Coronary artery (tissue), 2 donors: ENCODE data around the gene ITM2C.

Experiments used
- DNase-seq: peaks from one replicate; pipeline ENCODE4 v3.0.0-alpha.2; 2017; ENCODE audit warnings: low spot score
- H3K27ac ChIP-seq, 2 donors: fragments of 200-600 bp; sonication (generic); one replicate each; pipeline ENCODE4 v1.5.1; 2016 to 2019
- H3K4me3 ChIP-seq: fragments of 200-600 bp; sonication (generic); 2 replicates; pipeline ENCODE4 v1.5.1; 2016; ENCODE audit warnings: mild to moderate bottlenecking, moderate library complexity
- CTCF ChIP-seq: fragments of 200-600 bp; sonication (generic); IDR thresholded peaks from one replicate; pipeline ENCODE4 v1.5.1; 2019; ENCODE audit warnings: antibody characterized with exemption

Gene ITM2C

GRCh38 chr2:230823264-230823964 lies 41.3 kb upstream of the ITM2C start:
- no peak overlapping the region for H3K4me3 ChIP-seq
- no peak overlapping the region for H3K27ac ChIP-seq
- no peak for DNase-seq
- no peak for TF ChIP-seq CTCF

DNA sequence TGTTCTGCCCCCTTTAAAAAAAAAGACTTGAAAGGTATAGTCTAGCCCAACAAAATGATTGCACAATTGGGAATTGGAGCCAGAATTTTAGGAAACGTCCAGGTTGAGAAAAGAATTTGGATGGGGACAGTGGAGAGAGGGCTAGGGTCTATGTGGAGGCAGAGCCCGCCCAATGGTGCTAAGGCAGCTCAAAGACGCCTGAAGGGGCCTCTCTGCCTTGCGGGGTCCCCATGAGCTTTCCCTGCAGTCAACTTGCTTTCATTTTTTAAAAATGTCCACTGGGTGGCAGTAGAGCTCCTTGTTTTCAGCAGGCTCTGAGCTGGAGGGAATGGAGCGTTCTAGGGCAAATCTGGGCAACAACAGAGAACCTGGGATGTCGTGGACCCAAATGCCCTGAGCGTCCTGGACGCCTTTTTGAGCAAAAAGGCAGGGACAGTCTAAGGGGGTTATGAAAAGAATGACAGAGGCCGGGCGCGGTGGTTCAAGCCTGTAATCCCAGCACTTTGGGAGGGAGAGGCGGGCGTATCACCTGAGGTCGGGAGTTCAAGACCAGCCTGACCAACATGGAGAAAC lies 40.2 kb upstream of the ITM2C start:
- peak overlapping the region; percentile 55 for H3K4me3 ChIP-seq
- no peak for DNase-seq
- no peak overlapping the region for H3K27ac ChIP-seq
- peak; percentile 63 for TF ChIP-seq CTCF

DNA sequence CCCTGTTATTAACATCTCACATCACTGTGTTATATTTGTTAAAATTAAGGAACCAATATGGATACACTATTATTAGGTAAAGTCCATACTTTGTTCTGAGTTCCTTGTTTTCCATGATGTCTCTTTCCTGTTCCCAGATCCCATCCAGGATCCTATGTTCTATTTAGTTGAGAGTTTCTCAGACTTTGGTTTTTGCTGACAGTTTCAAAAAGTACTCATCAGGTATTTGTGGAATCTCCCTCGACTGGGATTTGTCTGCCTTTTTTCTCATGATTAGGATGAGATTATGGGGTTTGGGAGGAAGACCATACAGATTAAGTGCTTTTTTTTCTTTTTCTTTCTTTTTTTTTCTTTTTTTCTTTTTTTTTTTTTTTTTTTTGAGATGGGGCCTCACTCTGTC lies 39.4 kb upstream of the ITM2C start:
- TF ChIP-seq CTCF, result no peak
- no peak for DNase-seq
- Histone ChIP-seq H3K4me3 (no peak overlapping the region), H3K27ac (no peak overlapping the region)

- H3K4me3 ChIP-seq, result peak overlapping the region; percentile 64
- H3K27ac ChIP-seq, result no peak overlapping the region
- TF ChIP-seq CTCF, result no peak
- DNase-seq, result no peak
Observed at GRCh38 chr2:230827774-230828271, 36.9 kb upstream of the ITM2C start.

GRCh38 chr2:230828272-230828961 lies 36.3 kb upstream of the ITM2C start:
- no peak for TF ChIP-seq CTCF
- Histone ChIP-seq H3K27ac (no peak overlapping the region), H3K4me3 (peak overlapping the region; percentile 64)
- no peak for DNase-seq

- Histone ChIP-seq H3K27ac (no peak overlapping the region), H3K4me3 (no peak overlapping the region)
- no peak for TF ChIP-seq CTCF
- no peak for DNase-seq
Observed at GRCh38 chr2:230829293-230829692, 35.4 kb upstream of the ITM2C start.

- Histone ChIP-seq H3K27ac (no peak overlapping the region), H3K4me3 (no peak overlapping the region)
- DNase-seq, result no peak
- TF ChIP-seq CTCF, result no peak
Observed at GRCh38 chr2:230829959-230830358, 34.8 kb upstream of the ITM2C start.
